HepG2 (cell line): ENCODE results near the gene NCOA5. TPM values are rescaled to one million over a fixed set of nuclear protein-coding genes. Genes with fewer than 3 reads are reported as not detected.

Source experiments
- ATAC-seq: fragments of 200-7000 bp; cut with Tn5 transposase; 3 replicates; pipeline ENCODE4 v1.9.1; 2020; ENCODE audit warnings: mild to moderate bottlenecking, moderate library complexity
- BruUV-seq: library from RNA; stranded (reverse); fragments of 400-500 nt; replicated peaks from 2 replicates; lab custom pipeline; 2021; lab: Mats Ljungman, UMichigan
- CTCF ChIA-PET: fragments of 300-600 bp; formaldehyde crosslinking; extraction: SDS; loops from one replicate; lab custom pipeline; 2021; ENCODE audit warnings: low total read pairs, inconsistent platforms, low intra/inter-chr PET ratio; lab: Yijun Ruan, JAX
- POLR2A ChIA-PET: fragments of 350-600 bp; sonication (Branson Sonifier 250); formaldehyde crosslinking; loops from one replicate; lab custom pipeline; 2020; ENCODE audit warnings: antibody characterized with exemption, inconsistent platforms; lab: Yijun Ruan, JAX
- DNase-seq: peaks from one replicate; pipeline ENCODE4 v3.0.0-alpha.2; 2015; ENCODE audit warnings: low spot score
- FAIRE-seq: peaks from 3 replicates; lab custom pipeline; 2011; peaks lifted over from hg19 to GRCh38; lab: Jason Lieb, UNC
- H2AFZ ChIP-seq: one replicate; pipeline ENCODE4 v1.6.1; 2011; ENCODE audit warnings: low read length, inconsistent platforms
- H3K27ac ChIP-seq: fragments of 300-600 bp; 3 replicates; pipeline ENCODE4 v1.8.0; 2011; ENCODE audit warnings: mixed run types, mild to moderate bottlenecking, mixed read lengths, low read length, inconsistent platforms; ENCODE audit not compliant: insufficient read depth; ENCODE audit errors: extremely low read length
- H3K27me3 ChIP-seq, 2 experiments: fragments of 200-600 bp in 1 of 2; 2 replicates in 1 of 2; 3 replicates in 1 of 2; pipeline versions ENCODE4 v1.6.0 to v1.8.0; 2011; ENCODE audit warnings: low read length in 2 of 2, mild to moderate bottlenecking in 2 of 2, moderate library complexity in 2 of 2, inconsistent platforms in 1 of 2; ENCODE audit not compliant: insufficient read depth in 2 of 2, control insufficient read depth in 1 of 2
- H3K36me3 ChIP-seq, 2 experiments: fragments of 200-600 bp in 1 of 2; replicated peaks in 1 of 2; 2 replicates in 1 of 2; 3 replicates in 1 of 2; pipeline versions ENCODE4 v1.5.1 to v1.8.0; 2011; ENCODE audit warnings: low read length in 2 of 2, inconsistent platforms in 1 of 2; ENCODE audit not compliant: insufficient read depth in 2 of 2, control insufficient read depth in 1 of 2
- H3K4me1 ChIP-seq: 2 replicates; pipeline ENCODE4 v1.5.1; 2012; ENCODE audit warnings: low read length, inconsistent platforms; ENCODE audit not compliant: insufficient read depth
- H3K4me2 ChIP-seq: 2 replicates; pipeline ENCODE4 v1.6.0; 2011; ENCODE audit warnings: low read depth, low read length, inconsistent platforms
- H3K4me3 ChIP-seq, 3 experiments: fragments of 200-600 bp in 1 of 3; sonication (generic), shearing (Covaris generic) in 1 of 3; replicated peaks in 1 of 3; 2 replicates each; pipeline ENCODE4 v1.5.1; 2011 to 2016; ENCODE audit warnings: low read length in 3 of 3, inconsistent platforms in 2 of 3, low read depth in 2 of 3, mild to moderate bottlenecking in 2 of 3, control low read depth in 1 of 3, mixed read lengths in 1 of 3; ENCODE audit not compliant: insufficient read depth in 1 of 3
- H3K79me2 ChIP-seq: one replicate; pipeline ENCODE4 v1.6.1; 2011; ENCODE audit warnings: low read length, inconsistent platforms; ENCODE audit not compliant: insufficient read depth
- H3K9ac ChIP-seq: 2 replicates; pipeline ENCODE4 v1.6.0; 2011; ENCODE audit warnings: mild to moderate bottlenecking, low read depth, low read length, inconsistent platforms; ENCODE audit not compliant: insufficient read depth
- H3K9me3 ChIP-seq: 2 replicates; pipeline ENCODE4 v1.5.1; 2012; ENCODE audit warnings: mild to moderate bottlenecking, low read length
- H4K20me1 ChIP-seq: 2 replicates; pipeline ENCODE4 v1.6.0; 2011; ENCODE audit warnings: inconsistent platforms, mild to moderate bottlenecking, low read length, moderate library complexity; ENCODE audit not compliant: insufficient read depth
- ELF1 ChIP-seq: sonication (generic); formaldehyde crosslinking; IDR thresholded peaks from 2 replicates; pipeline ENCODE4 v1.4.0; 2020; ENCODE audit warnings: missing genetic modification reagents
- GATAD1 ChIP-seq: IDR thresholded peaks from 2 replicates; pipeline ENCODE4 v1.6.1; 2016; ENCODE audit warnings: missing genetic modification reagents, missing compliant biosample characterization
- NFIB ChIP-seq: sonication (generic); formaldehyde crosslinking; IDR thresholded peaks from 2 replicates; pipeline ENCODE4 v1.9.0; 2021; ENCODE audit warnings: missing genetic modification reagents, mild to moderate bottlenecking, borderline replicate concordance
- PCBP1 ChIP-seq: fragments of 200-400 bp; formaldehyde crosslinking; IDR thresholded peaks from 2 replicates; pipeline ENCODE4 v1.6.1; 2017; ENCODE audit warnings: mild to moderate bottlenecking, low read depth, low read length, borderline replicate concordance
- PRDM4 ChIP-seq: sonication (generic); formaldehyde crosslinking; IDR thresholded peaks from 2 replicates; pipeline ENCODE4 v1.9.0; 2021; ENCODE audit warnings: missing genetic modification reagents, borderline replicate concordance
- SOX13 ChIP-seq, 3 experiments: fragments of 450-650 bp in 1 of 3; sonication (generic) in 1 of 3; formaldehyde crosslinking in 1 of 3; IDR thresholded peaks in 2 of 3; conservative IDR thresholded peaks in 1 of 3; 2 replicates each; pipeline versions ENCODE4 v1.5.0 to v1.6.1; 2016 to 2020; ENCODE audit warnings: antibody characterized with exemption in 1 of 3, mild to moderate bottlenecking in 1 of 3, missing compliant biosample characterization in 1 of 3, missing genetic modification reagents in 1 of 3, moderate library complexity in 1 of 3
- ZNF280B ChIP-seq: sonication (generic); formaldehyde crosslinking; IDR thresholded peaks from 2 replicates; pipeline ENCODE4 v1.5.0; 2020; ENCODE audit warnings: missing genetic modification reagents, mild to moderate bottlenecking, borderline replicate concordance
- ZNF576 ChIP-seq: sonication (generic); formaldehyde crosslinking; IDR thresholded peaks from 2 replicates; pipeline ENCODE4 v1.4.0; 2020; ENCODE audit warnings: mild to moderate bottlenecking, missing genetic modification reagents
- ZNF629 ChIP-seq: sonication (generic); formaldehyde crosslinking; conservative IDR thresholded peaks from 2 replicates; pipeline ENCODE4 v1.5.0; 2020; ENCODE audit warnings: missing genetic modification reagents
- ZNF709 ChIP-seq: sonication (generic); formaldehyde crosslinking; IDR thresholded peaks from 2 replicates; pipeline ENCODE4 v1.5.0; 2020; ENCODE audit warnings: mild to moderate bottlenecking, missing genetic modification reagents
- ZNF737 ChIP-seq: sonication (generic); formaldehyde crosslinking; IDR thresholded peaks from 2 replicates; pipeline ENCODE4 v1.5.0; 2020; ENCODE audit warnings: missing genetic modification reagents, mild to moderate bottlenecking, borderline replicate concordance
- WGBS: methylation state at CpG from one replicate; pipeline ENCODE4 v1.1.6; 2017; ENCODE audit warnings: low lambda C conversion rate; 5-methylcytosine and 5-hydroxymethylcytosine counted together
- in situ Hi-C: cut with HindIII; loops from 2 replicates; pipeline ENCODE4 v1.10.0; 2017; ENCODE audit warnings: low pct_unique_long_range_greater_than_20kb; ENCODE audit not compliant: extremely low pct_ligation_motif_present
- intact Hi-C: fragments of 100-400 bp; cut with micrococcal nuclease; formaldehyde crosslinking; loops from one replicate; pipeline ENCODE4 v1.10.0; 2022; ENCODE audit not compliant: unreplicated experiment
- polyA plus RNA-seq, 8 experiments: library from polyadenylated mRNA; depleted of rRNA in 3 of 8; stranded (reverse) in 7 of 8; unstranded in 1 of 8; fragments of >200 nt; fragmentation: Illumina TruSeq in 4 of 8; extraction: Trizol in 4 of 8; gene quantifications; 2 replicates each; pipeline versions ENCODE4 v1.2.1 to v1.2.3, GENCODE V29; 2011 to 2016; ENCODE audit warnings: low read depth in 4 of 8, missing spikeins in 1 of 8, mixed read lengths in 1 of 8; ENCODE audit not compliant: insufficient read depth in 1 of 8
- total RNA-seq, 5 experiments: library from RNA; depleted of rRNA; stranded (reverse); fragments of >200 nt; fragmentation: Illumina TruSeq; extraction: Trizol; gene quantifications; 2 replicates each; pipeline ENCODE4 v1.2.3, GENCODE V29; 2016; ENCODE audit warnings: low read depth in 1 of 5
- TF ChIP-seq, protein P1 (sequence below): sonication (generic); formaldehyde crosslinking; IDR thresholded peaks from 2 replicates; pipeline ENCODE4 v1.8.0; 2022; ENCODE audit warnings: missing genetic modification reagents, mild to moderate bottlenecking, inconsistent platforms, borderline replicate concordance
- TF ChIP-seq, protein P2 (sequence below): sonication (generic); formaldehyde crosslinking; IDR thresholded peaks from 2 replicates; pipeline ENCODE4 v1.4.0; 2020; ENCODE audit warnings: missing genetic modification reagents

NCOA5 gene
- total and polyA plus RNA-seq, 2 of the 13 experiments (the other 11 are each of a cell fraction or from before 2014, with no cell fraction given) = 16.5 to 28.4 TPM

GRCh38 chr20:46132705-46133120, 43.0 kb upstream of the NCOA5 start:
- no peaks in the 10 kb centered on the region for H3K4me1 ChIP-seq
- BruUV-seq = no TSS peak
- H3K27ac ChIP-seq = no peak overlapping the region
- H3K79me2 ChIP-seq = no peaks in the 10 kb centered on the region
- no peak overlapping the region for H3K4me2 ChIP-seq
- peaks cover 2% of the 10 kb centered on the region; the same call in 1 of the 2 replicates for H4K20me1 ChIP-seq
- CTCF ChIA-PET = interaction anchor here (0.7 to 2.0 kb wide), 5 partner anchors 19 to 353 kb away, joined by 3 to 19 read pairs (median 6); no protein-coding TSS in a partner anchor
- H3K27me3 ChIP-seq = peaks cover 16 to 75% of the 10 kb centered on the region in 2 experiments
- no peak overlapping the region for H3K4me3 ChIP-seq
- in situ Hi-C loops = no loop called here
- POLR2A ChIA-PET = no interaction called here
- ATAC-seq = peak; percentile 94
- H3K36me3 ChIP-seq = no peaks in the 10 kb centered on the region
- H3K9ac ChIP-seq = no peak overlapping the region
- peak; percentile 71 for FAIRE-seq
- intact Hi-C loops = loop anchor here (1.0 kb wide), 3 partner anchors 42 to 217 kb away; no protein-coding TSS in a partner anchor
- H3K9me3 ChIP-seq = no peaks in the 10 kb centered on the region
- WGBS = 14% methylated on average over 17 of the region's 17 CpGs
- H2AFZ ChIP-seq = no peak overlapping the region
- DNase-seq = peak; percentile 53
- peak; percentile 51; the same call in 1 of the 2 replicates for TF ChIP-seq ZNF737 (CRISPR knock-in tag)
- TF ChIP-seq PCBP1 = no peak
- no peak for TF ChIP-seq PRDM4
- no peak for TF ChIP-seq SOX13 (IDR thresholded peaks at IDR 0.05)
- no peak for TF ChIP-seq SOX13 (CRISPR knock-in tag; conservative IDR thresholded peaks at IDR 0.05 in 1 of 2, IDR thresholded peaks at IDR 0.05 in 1 of 2)
- peak; percentile 64; the same call in 1 of the 2 replicates for TF ChIP-seq ZNF280B (CRISPR knock-in tag)
- no peak for TF ChIP-seq ZNF576
- TF ChIP-seq, protein P1, sequence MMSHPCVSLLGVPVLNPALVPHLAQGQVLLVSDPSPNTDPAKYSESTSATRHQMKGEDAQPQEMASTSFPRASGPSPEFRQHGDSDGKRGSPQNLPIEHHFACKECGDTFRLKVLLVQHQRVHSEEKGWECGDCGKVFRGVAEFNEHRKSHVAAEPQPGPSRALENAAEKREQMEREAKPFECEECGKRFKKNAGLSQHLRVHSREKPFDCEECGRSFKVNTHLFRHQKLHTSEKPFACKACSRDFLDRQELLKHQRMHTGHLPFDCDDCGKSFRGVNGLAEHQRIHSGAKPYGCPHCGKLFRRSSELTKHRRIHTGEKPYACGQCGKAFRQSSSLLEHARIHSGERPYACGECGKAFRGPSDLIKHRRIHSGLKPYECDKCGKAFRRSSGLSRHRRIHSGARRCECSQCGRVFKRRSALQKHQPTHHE (CRISPR knock-in tag) = no peak
- no peak for TF ChIP-seq ELF1 (CRISPR knock-in tag)
- TF ChIP-seq ZNF629 (CRISPR knock-in tag) = no peak
- TF ChIP-seq NFIB (CRISPR knock-in tag) = no peak
- TF ChIP-seq, protein P2, sequence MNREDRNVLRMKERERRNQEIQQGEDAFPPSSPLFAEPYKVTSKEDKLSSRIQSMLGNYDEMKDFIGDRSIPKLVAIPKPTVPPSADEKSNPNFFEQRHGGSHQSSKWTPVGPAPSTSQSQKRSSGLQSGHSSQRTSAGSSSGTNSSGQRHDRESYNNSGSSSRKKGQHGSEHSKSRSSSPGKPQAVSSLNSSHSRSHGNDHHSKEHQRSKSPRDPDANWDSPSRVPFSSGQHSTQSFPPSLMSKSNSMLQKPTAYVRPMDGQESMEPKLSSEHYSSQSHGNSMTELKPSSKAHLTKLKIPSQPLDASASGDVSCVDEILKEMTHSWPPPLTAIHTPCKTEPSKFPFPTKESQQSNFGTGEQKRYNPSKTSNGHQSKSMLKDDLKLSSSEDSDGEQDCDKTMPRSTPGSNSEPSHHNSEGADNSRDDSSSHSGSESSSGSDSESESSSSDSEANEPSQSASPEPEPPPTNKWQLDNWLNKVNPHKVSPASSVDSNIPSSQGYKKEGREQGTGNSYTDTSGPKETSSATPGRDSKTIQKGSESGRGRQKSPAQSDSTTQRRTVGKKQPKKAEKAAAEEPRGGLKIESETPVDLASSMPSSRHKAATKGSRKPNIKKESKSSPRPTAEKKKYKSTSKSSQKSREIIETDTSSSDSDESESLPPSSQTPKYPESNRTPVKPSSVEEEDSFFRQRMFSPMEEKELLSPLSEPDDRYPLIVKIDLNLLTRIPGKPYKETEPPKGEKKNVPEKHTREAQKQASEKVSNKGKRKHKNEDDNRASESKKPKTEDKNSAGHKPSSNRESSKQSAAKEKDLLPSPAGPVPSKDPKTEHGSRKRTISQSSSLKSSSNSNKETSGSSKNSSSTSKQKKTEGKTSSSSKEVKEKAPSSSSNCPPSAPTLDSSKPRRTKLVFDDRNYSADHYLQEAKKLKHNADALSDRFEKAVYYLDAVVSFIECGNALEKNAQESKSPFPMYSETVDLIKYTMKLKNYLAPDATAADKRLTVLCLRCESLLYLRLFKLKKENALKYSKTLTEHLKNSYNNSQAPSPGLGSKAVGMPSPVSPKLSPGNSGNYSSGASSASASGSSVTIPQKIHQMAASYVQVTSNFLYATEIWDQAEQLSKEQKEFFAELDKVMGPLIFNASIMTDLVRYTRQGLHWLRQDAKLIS (CRISPR knock-in tag) = no peak
- TF ChIP-seq GATAD1 (CRISPR knock-in tag) = peak; percentile 52; the same call in 1 of the 2 replicates
- TF ChIP-seq ZNF709 (CRISPR knock-in tag) = no peak
